Sciatic nerve (tissue), 2 donors: ENCODE data around the gene ARHGAP9. TPM values are rescaled to one million over a fixed set of nuclear protein-coding genes. Genes with fewer than 3 reads are reported as not detected.

Experiments used
- ATAC-seq: fragments of 200-7000 bp; cut with Tn5 transposase; one replicate; pipeline ENCODE4 v1.9.1; 2020; ENCODE audit warnings: mild to moderate bottlenecking, moderate library complexity
- DNase-seq: peaks from one replicate; pipeline ENCODE4 v3.0.0-alpha.2; 2020; ENCODE audit warnings: low spot score
- intact Hi-C: fragments of 100-400 bp; cut with DNase I; formaldehyde crosslinking; loops from one replicate; pipeline ENCODE4 v1.14.2; 2022
- total RNA-seq: library from RNA; stranded (reverse); fragmentation: NEBNext Ultra II Directional; extraction: Animal tissue kit (Norgen Biotek cat#: 25700); gene quantifications from one replicate; pipeline ENCODE4 v1.2.1, GENCODE V29; 2021
- donor health status: DM: no; HTN: no; CAD: no.
- donor health status: DM: no; HTN: no; CAD: no.

The ARHGAP9 gene
- total RNA-seq, 1 donor from 2014 or later: 30.8 TPM

DNA sequence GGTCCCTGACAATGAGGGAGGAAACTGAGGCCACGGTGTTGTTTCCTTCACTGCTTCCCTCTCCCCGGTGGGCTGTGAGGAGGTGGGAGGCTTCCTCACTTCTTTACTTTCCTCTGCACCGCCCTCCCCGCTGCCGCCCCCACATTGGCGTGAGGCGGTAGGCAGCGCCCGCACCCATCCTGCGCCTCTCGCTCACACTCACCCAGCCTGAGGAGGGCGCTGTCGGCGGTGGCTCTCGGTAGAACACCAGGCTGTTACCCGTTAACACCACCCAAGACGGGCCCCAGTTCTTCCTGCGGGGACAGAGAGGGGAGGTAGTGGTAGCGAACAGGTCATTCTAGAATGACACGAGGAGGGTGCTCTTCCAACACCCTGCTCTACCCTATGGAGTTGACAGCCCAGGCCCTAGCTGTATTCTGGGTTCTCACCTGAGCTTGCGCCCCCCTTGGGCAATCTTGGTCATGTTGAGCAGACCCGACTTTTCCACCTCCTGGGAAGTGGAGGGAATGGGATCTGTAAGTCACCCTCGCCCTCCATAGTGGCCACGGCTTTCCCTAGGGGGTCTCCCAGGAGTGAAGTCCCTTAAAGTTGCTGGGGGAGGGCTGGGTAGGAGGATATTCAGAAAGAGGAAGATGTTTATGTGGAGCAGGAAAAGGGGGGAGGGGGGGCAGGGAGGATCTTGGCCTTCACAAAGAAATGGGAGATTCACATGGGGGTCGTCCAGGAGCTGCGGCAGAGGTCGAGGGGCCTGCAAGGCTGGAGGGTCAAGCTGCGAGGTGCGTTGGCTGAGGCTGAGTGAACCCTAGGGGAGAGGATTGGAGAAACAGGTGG, 3.3 kb downstream of the ARHGAP9 start:
- ATAC-seq (peak; percentile 2), DNase-seq (no peak)
- intact Hi-C loops: no loop called here

DNA sequence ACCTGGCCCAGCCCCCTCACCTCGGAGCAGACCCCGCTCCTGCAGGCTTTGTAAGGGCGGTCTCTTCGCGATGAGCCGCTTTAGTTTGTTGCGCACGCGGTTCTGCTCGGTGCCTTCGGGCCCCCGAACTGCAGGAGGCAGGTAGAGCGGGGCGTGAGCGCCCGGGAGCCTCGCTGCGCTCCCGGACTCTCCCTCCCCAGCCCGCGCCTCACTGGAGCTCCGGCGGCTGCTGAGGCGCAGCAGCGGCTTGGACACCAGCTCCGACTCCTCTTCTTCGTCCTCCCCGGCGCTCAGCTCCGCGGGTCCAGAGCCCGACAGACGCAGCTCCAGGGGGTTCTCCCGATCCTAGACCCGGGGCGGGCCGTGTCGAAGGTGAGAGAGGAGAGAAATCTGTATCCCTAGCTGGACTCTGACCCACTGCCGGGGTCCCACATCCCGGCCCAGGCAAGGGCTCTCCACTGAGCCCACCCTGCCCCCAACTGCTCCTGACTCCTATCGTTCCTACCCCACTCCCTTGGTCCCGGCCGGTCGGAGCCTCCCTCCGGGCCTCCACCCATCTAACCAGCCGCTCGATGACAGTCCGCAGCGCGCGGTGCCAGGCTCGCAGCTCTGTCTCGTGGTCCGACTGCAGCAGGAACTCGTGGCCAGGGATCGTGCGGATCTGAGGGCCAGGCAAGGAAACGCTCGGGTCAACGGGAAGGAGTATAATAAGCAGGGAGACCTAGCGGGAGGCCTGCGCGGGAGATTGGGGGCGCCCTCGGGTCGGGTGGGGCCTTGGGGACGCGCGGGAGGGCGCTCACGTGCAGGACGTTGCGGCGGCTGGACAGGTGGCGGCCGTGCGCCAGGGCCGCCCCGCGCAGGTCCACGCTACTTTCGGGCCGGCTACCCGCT, 4.2 kb downstream of the ARHGAP9 start:
- ATAC-seq: peak; percentile 66
- intact Hi-C loops: no loop called here
- DNase-seq: peak; percentile 75

GRCh38 chr12:57474862-57475261, 4.8 kb downstream of the ARHGAP9 start:
- ATAC-seq: no peak
- intact Hi-C loops: no loop called here
- DNase-seq: no peak

- intact Hi-C loops: no loop called here
- no peak for ATAC-seq
- DNase-seq: no peak
These were observed 5.2 kb downstream of the ARHGAP9 start for GRCh38 chr12:57474430-57474829.

DNA sequence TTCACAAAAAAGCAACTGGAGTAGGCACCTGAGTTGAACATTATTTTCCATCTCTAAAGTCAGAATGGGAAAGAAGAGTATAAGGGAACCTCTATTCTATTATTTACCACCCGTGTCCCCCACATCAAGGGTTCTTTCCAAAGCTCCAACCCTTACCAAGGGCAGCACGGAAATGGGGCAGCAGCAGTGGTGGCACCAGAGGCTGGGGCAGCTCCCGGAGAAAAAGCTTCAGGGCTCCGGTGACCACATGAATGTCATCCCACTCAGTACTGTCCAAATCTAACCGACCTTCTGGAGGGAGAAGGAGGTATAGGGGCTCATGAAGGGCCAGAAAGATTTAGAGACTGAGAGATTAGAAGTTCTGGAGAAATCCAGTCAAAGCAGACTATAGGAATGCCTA, 5.8 kb downstream of the ARHGAP9 start:
- no peak for DNase-seq
- intact Hi-C loops: no loop called here
- no peak for ATAC-seq

DNA sequence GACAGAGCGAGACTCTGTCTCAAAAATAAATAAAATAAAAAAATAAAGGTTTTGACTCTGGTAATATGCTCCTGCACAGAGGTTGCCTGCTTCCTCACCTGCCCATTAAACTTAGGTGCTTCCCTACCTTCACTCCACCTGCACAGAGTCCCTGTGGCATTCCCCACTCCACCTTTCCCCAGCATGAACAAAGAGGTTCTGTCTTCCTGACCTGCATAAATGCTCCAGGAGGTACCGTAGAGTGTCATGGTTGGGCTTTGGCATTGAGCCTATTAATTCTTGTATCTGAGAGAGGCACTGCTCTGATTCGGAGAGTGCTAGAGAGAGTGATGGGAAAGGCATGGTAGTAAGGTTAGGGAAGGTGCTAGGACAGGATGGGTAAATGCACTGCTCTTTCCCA, 6.3 kb downstream of the ARHGAP9 start:
- intact Hi-C loops: no loop called here
- ATAC-seq: no peak

GRCh38 chr12:57472391-57472790, 7.3 kb downstream of the ARHGAP9 start:
- intact Hi-C loops: no loop called here
- ATAC-seq (no peak), DNase-seq (no peak)

More for the DNA sequence above, 6.3 kb downstream of the ARHGAP9 start:
- no peak for DNase-seq

DNA sequence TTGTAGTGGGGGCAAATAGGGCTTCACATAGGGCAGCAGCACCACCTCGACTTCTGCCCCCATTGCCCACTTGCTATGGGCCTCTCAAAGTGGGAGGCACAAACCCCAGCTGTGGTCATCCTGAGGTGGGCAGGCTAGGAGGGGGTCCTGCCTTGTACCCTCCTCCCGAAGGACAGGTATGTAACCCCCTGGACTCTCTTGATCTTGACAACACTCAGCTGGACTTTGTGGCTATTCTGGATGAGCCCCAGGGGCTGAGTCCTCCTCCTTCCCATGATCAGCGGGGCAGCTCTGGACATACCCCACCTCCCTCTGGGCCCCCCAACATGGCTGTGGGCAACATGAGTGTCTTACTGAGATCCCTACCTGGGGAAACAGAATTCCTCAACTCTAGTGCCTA, 8.0 kb downstream of the ARHGAP9 start:
- no peak for DNase-seq
- intact Hi-C loops: no loop called here
- no peak for ATAC-seq

- no peak for DNase-seq
- ATAC-seq: no peak
- intact Hi-C loops: no loop called here
These were observed 8.6 kb downstream of the ARHGAP9 start for GRCh38 chr12:57470970-57471656.

- intact Hi-C loops: no loop called here
- ATAC-seq: no peak
- DNase-seq: no peak
These were observed 9.2 kb downstream of the ARHGAP9 start for GRCh38 chr12:57470286-57470969.

DNA sequence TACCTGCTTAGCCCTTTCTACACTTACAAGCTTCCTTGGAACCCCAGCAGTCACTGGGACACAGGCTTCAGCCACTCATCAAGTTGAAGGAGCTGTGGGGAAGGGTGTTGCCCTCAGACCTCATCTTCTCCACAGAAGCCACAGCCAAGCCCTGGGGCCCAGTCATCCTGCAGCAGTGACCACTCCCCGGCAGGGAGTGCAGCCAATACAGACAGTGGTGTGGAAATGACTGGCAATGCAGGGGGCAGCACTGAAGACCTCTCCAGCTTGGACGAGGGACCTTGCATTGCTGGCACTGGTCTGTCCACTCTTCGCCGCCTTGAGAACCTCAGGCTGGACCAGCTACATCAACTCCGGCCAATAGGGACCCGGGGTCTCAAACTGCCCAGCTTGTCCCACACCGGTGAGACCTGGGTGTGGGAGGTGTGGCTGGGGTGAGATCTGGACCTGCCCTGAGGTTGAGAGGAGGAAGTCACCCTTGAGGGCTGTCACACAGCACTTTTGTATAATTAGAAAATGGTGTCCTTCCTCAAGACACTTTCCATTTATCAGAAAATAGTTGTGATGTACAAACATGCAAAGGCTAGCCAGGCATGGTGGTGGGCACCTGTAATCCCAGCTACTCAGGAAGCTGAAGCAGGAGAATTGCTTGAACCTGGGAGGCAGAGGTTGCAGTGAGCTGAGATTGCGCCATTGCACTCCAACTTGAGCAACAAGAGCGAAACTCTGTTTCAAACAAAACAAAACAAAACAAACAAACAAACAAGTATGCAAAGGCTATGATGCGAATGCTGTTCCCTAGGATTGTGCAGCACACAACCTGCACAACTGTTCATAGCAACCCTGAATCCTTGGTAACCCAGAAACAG, 10.1 kb downstream of the ARHGAP9 start:
- intact Hi-C loops: no loop called here
- ATAC-seq (no peak), DNase-seq (no peak)

- intact Hi-C loops: no loop called here
- ATAC-seq (no peak), DNase-seq (no peak)
These were observed 11.8 kb downstream of the ARHGAP9 start for GRCh38 chr12:57467915-57468314.

DNA sequence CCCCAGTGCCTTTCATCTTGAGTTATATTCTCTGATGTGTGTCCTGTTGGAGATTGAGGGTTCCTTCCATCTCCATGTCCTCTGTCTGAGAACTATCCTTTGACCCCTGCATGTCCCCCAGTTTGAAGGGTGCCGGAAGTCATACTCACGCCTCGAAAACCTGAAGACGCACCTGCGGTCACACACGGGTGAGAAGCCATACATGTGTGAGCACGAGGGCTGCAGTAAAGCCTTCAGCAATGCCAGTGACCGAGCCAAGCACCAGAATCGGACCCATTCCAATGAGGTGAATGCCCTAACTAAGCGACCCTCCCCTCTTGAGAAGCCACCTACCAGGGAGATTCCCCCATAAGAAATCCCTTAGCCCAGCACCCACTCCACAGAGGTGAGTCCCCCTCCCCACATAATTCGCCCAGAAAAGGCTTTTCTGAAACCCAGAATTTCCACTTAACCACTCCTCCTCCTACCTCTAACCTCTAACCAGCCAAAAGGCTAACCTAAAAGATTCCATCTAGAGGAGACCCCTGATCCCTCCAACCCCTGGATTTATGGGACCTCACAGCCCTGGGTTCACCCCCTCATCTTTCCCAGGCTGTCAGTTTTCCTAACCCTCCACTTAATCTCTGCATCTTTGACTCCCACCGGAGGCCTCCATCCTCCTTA, 12.3 kb downstream of the ARHGAP9 start:
- intact Hi-C loops: no loop called here
- DNase-seq: no peak
- ATAC-seq: no peak

GRCh38 chr12:57465747-57466505, 13.7 kb downstream of the ARHGAP9 start:
- no peak for DNase-seq
- intact Hi-C loops: no loop called here
- ATAC-seq: no peak

GRCh38 chr12:57465030-57465746, 14.5 kb downstream of the ARHGAP9 start:
- intact Hi-C loops: no loop called here
- no peak for DNase-seq
- no peak for ATAC-seq

DNA sequence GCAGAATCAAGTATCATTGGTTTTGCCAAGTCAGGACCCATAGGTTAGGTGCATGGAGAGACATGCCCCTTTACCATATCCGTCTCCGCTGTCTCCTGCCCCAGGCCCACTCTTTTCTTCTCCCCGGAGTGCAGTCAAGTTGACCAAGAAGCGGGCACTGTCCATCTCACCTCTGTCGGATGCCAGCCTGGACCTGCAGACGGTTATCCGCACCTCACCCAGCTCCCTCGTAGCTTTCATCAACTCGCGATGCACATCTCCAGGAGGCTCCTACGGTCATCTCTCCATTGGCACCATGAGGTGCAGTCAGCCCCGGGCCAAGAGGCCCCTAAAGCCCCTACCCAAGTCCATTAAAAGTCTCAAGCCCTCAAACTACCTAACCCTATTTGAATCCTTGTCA, 15.1 kb downstream of the ARHGAP9 start:
- intact Hi-C loops: no loop called here
- no peak for ATAC-seq

More for the DNA sequence above, 15.1 kb downstream of the ARHGAP9 start:
- DNase-seq: no peak
